Astrocyte of the hippocampus (primary cell): Measurements from ENCODE around the gene ANKMY1.

Experiments used
- DNase-seq: peaks from one replicate; pipeline ENCODE4 v3.0.0; 2011; ENCODE audit warnings: low read depth, low spot score

The ANKMY1 gene

DNA sequence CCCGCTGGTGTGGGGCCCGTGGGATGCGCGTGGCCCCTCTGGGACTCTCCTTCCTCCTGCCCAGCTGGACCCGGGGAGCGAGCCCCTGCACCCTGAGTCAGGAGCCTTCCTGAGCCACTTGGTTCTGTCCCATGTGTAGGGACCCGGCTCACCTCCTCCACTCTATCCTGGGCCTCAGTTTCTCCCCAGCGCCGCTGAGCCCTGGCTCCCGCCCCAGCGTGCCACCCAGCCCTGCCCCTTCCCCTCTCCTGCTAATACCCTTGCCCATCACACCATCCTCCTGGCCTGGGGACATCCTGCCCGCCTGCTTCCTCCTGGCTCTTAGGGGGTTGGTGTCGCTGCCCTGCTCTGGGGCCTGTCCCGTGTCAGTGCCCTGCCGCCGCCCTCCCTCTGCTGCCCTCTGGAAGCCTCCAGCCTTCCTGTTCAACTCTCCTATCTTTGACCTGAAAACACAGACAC, 97.5 kb downstream of the ANKMY1 start:
- DNase-seq, result no peak

DNA sequence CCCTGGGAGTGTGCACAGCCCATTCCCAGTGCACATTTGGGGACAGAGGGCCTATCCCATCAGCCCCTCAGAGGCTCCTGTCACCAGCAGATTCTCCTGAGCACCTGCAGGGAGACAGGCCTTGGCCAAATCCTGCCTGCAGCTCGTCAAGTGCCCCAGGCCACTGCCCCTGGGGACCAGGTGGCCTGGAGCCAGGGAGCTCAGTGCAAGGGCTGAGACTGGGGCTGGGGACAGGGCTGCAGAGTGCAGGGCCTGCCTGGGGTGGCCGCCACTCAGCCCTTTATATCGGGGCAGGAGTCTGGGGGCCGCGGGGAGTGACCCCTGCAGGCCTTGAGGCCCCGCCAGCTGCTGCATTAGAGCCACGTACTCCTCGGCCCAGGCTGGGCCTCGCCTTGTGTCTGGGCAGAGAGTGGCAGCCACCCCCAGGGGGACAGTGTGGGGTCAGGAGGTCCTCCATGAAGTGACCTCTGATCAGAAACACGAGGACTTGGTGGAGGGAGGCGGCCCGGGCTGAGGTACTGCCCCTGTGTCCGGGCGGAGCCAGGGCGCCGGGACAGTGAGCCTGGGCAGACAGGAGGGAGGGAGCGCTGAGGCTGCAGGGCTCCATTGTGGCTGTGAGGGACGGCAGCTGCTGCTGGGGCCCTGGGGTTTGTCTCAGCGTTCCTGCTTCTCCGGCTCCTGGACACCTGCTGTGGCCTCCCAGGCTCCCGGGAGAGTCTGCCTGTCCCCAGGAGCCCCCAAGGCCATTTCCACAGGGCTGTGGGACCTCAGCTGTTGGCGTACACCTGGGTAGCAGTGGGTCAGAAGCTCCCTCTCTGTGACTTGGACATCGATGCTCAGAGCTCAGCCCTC, 98.2 kb downstream of the ANKMY1 start:
- no peak for DNase-seq

DNA sequence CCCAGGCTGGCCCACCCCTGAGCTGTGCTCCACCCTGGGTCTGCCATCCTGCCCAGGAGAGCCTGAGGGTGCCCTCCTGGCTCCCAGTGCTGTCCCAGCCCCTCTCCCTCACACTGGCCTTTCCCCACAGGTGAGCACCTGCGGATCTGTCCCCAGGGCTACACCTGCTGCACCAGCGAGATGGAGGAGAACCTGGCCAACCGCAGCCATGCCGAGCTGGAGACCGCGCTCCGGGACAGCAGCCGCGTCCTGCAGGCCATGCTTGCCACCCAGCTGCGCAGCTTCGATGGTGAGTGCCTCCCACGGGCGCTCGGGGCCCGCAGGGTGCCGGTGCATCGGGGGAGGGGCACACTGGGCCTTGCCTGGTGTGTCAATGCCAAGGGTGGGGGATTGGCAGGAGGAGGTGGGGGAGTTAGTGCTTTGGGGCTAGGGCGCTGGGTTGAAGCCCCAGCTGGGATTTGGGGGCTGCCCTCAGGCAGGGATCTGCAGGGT, 98.8 kb downstream of the ANKMY1 start:
- no peak for DNase-seq

DNA sequence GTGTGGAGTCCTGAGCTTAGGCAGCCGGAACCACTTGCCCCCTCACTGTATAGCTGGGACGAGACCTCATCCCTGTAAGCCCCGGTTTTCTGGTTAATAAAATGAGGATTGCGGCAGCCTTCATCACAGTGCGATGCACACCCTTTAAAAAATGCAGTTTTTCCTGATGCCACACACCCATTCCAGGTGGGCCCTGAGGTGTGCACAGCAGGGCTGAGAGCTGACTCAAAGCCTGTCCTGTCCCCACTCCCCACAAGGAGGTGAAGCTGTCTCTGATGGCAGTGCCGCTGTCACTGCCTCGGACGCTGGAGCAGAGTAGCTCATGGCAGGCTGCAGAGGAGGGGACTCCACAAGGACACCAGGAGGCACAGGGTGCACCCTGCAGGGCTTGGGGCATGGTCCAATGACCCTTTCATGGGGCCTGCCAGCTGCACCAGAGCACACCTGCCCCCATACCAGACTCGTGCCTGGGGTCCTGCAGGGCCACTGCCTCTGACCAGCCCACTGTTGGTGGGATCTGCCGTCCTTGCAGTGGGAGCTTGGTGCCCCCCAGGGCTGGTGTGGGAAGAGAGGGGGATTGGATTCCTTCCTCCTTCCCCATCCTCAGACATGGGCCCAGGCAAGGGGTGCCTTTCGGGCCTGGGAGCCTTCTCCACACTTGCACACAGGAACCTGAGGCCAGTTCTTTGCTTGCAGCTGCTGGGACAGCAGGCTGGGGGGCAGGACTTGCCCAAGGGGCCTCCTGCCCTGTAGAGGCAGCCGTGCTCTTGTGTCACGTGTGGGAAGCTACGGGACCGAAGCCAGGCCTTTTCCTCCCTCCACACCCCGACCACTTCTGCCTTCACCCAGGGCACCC, 99.5 kb downstream of the ANKMY1 start:
- no peak for DNase-seq

DNA sequence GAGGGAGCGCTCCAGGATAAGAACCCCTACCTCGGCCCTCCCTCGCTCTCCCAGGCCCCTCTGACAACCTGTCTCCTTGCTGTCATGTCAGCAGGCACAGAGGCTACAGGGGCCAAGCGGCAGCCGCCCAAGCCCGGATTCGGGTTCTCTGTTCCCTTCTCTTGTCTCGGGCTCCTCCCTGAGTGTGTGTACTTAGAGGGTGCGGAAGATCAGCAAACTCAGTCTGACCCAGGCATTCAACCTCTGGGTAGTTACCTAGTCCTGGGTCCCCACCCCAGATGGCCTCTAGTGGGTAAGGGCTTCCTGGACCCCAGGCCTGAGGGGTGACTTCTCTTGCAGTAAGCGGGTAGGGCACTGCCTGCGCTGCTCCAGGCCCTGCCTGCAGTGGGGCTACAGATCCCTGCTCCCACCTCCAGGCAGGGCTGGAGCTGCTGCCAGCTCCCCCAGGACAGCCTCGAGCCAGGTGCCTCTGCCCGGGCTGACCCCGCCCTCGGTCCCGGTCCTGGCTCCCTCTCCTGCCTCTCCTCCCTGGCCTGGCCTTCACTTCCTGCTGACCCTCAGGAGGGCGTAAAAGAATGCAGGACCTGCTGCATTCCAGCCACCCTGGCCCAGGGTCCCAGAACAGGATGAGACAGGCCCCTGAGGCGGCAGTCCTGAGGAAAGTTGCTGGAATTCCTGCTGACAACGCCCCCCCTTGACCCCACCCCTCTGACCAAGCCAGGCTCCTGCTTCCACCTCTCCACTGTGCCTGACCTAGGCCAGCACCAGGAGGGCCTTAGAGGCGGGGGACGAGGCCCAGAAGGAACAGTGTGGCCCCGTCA, 100.4 kb downstream of the ANKMY1 start:
- no peak for DNase-seq

DNA sequence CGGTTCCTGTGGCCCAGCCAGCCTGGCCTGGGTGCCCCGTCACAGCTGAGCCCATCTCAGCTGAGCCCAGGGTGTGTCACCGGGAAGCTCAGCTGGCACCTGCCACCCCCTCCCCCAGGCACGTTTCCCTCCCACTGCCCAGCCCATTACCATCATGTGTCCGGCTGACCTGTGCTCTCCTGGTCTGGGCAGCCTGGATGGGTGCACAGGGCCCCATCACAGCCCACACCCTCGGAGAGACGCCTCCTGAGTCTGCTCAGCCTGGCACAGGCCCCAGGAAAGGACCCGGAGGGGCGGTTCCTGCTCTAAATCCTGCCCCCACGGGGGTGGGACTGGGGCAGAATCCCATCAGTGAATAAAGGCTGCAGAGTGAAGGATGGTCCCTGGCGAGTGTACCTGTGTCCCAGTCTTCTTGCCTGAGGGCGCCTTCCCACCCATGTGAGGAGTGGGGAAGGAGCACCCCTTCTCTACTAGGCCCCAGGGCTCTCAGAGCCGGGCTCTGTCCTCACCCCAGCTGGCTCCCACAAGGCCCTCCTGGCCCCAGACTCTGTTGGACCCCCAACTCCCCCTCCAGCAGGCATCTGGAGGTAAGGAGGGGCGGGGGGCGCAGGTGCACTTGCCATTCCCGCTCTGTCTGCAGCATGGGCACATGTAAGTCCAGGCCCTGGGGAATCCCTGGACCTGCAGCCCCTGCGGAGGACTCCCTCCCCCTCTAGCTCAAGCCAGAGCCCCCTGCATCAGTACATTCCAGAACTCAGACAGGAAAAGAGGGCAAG, 101.2 kb downstream of the ANKMY1 start:
- peak; percentile 33 for DNase-seq

DNA sequence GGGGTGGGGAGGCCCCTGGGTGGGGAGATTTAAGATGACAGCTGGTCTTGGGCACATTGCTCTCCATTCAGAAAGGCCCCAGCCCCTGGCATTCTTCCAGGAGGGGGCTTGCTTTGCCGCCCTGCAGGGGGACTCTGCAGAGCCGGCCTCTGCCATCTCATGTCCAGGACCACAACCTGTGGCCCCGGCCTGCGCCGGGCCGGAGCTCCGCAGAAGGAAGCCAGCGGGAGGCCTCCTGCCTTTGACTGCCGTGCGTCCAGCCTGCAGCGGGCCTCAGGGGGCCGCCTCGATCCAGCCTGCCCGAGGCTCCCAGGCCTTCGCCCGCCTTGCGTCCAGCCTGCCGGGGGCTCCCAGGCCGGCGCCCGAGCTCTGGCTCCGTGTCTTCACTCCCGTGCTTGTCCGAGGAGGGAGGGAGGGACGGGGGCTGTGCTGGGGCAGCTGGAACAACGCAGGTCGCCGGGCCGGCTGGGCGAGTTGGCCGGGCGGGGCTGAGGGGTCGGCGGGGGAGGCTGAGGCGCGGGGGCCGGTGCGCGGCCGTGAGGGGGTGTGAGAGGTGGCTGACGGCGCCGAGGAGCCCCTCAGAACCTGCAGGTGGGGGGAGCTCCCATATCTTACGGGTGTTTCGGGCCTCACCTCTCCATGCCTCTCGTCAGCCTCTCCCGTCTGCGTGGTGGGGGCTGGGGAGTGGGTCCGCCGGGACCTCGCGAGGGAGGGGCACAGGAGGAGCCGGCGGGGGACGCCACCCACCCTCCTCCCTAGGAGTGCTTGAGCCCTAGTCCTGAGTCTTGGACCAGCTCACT, 101.9 kb downstream of the ANKMY1 start:
- peak; percentile 46 for DNase-seq

DNA sequence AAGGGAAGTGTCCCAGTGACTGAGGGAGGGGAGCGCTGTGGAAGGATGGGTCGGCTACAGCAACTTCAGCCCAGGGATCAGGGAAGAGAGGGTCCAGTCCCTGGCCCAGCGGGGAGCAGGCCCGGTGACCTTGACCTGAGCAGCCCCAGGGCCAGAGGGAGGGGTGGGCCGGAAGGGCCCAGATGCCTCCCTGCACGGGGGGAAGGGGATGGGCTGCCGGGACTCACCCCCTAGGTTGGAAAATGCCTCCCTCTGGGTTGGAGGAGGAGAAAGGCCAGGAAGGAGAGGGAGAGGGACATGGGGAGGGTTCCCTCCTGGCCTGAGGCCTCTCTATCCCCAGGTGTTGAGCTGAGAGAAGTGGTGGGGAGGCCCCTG, 102.5 kb downstream of the ANKMY1 start:
- DNase-seq, result no peak

DNA sequence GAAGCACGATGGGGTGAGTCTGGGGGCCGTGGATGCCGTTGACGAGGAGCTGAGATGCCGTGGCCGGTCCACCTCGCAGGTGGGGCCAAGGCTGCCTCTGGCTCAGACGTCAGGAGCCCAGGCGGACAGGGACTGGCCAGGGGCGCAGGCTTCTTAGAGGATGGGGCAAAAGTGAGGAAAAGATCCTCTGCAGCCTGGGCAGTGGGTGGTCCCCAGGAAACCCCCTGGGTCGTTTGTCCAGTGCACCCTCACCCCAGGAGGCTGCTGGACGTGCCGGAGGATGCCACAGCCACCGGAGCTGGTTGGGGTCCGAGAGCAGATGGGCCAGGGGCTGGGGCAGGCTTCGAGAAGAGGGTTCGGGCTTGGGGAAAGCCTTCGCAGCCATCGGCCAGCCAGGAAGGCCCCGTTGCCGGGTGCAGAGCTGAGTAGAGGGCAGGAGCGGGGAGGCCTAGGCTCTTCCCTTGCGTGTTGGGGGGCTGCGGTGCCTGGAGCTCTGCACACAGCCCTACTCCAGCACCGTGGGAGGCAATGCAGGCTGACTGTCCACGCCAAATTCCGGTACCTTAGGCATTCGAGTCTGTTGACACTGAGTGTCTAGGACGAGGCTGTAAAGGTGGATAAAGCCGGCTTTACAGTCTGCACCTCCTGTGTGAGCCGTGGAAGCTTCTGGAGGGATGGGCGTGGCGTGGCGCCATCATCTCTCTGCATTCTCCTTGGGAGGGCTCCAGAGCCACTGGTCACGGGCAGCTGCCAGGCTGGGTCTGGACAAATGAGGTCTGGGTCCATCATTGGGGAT, 103.5 kb downstream of the ANKMY1 start:
- peak; percentile 30 for DNase-seq

DNA sequence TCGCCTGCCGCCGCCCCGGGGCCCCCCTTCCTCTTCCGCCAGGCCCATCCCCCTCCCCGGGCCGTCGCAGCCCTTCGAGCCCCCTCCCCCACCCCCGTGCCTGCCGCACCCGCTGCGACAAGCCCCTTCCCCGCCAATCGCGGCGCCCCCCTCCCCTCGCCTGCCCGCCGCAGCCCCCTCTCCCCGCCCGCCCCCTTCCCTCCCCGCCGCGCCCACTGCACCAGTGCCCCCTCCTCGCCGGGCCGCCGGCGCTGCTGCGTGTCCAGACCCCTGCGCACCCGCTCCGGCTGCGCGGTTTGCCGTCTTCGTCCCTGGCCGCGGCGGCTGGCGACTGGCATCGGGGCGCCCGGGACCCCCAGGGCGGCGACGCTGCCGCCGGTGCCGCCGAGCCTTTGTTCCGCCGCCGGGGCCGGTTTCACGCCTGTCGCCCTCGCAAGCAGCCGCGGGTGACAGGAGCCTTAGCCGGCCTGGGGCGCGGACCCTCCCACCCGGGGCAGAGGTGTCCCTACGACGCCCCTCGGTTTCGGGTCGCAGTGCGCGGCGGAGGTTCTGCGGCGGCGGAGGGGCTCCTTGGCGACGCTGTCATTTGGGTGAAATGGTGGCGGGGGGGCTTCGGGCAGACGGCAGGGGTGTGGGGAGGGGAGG, 104.2 kb downstream of the ANKMY1 start:
- DNase-seq, result peak; percentile 20

DNA sequence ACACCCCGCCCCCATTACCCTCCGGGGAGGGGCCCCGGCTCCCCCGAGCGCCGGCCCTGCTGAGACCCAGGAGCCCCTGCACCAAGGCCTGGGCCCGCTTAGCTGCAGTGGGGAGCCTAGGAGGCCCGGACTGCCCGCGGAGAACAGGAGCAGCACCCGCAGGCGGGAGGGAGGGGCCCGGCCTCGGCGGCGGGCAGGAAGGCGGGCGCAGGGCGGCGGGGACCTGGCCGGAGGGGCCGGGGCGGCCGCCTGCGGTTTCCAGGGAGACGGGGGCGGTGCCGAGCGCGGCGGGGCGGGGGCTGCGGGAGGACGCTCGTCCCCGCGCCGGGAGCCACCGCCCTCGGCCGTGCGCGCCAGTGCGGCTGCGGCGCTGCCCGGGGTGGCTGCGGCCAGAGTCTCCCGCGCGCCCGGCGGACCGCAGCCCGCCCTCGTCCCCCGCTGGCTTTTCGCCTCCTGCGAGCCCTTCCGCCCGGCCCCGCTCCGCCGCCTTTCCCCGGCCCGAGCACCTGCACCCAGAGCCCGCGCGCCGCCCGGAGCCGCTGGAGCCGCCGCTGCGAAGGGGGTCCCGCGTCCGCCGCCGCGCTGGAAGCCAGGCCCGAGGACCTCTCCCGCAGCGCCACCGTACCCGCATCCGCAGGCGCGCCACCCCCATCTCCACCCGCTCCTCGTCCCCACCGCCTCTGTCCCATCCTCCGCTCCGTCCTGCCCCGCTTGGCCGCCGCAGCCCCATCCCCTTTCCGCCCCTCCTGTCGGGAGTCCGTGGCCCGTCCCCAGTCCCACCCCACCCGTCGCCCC, 105.1 kb downstream of the ANKMY1 start:
- DNase-seq, result peak; percentile 78

DNA sequence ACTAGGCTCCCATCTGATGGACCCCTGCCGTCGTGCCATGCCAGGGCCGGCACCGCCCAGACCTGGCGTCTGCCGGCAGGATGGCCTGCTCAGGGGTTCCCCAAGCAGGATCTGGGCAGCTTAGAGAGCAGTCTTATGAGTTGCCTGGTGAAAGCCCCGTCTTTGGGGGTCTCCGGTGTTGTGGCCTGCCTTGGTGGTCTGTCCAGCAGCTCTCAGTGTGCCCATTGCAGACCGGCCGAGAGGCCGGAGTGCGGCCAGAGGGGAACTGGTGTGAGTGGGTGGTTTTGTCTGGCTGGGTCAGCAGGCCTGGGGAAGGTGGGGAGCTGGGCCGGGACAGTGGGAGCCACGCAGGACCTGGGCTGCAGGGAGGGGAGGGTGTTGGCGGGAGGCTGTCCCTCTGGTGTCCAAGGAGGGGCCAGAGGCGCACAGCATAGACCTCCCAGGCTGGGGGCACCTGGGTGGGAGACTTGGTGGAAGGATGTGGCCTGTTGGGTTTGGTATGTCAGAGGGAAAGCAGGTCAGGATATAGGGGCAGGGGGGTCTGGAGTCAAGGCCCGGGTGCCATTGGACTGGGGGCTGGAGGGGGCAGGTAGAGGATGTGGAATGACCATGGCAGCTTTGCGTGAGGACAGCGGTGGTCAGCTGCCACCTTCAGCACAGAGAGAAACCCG, 105.9 kb downstream of the ANKMY1 start:
- DNase-seq, result no peak

DNA sequence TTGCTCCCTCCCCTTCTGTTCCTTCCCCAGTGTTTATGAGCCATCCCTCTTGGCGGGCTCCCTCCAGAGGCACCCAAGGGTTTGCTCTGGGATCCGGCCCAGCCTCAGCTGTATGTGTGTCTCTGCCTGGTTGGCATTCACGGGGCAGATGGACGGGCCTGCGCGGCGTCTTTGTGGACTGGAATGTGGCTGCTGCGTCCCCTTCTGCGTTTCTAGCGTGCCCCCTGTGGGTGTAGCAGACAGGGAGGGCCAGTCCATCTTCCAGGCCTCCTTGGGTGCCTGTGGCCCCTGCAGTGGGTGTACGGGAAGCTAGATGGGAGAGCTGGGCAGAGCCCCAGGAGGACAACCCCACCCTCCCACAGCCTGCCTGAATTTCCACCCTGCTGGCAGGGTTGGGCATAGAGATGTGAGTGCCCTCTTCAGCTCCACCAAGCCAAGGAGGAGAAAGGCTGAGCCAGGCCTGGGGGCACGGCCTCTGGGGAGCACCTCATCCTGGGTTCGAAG, 106.6 kb downstream of the ANKMY1 start:
- peak; percentile 38 for DNase-seq

DNA sequence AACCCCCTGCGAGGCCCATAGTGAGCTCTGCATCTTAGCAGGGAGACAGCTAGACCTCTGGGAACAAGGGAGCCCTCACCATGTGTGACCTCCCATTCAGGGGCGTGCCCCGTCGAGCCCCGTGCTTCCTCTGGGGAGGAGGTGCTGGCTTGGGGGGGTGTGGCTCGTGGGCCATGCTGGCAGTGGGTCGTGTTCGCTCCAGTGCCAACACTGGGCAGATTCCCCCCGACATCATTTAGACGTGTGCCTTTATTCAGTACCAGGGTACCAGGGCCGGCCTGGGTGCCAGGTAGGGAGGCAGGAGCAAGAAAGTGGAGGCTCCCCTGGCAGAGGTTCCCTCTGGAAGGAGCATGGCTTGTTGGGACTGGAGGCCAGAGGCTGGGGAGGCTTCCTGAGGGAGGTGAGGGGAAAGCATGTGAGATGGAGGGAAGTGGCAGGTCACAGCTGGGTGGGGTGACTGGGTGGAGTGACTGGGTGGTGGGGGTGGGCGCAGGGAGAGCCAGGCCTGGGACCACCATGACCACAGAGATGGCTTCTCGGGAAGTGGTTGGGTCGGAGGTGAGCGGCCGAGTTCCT, 107.2 kb downstream of the ANKMY1 start:
- DNase-seq, result no peak

DNA sequence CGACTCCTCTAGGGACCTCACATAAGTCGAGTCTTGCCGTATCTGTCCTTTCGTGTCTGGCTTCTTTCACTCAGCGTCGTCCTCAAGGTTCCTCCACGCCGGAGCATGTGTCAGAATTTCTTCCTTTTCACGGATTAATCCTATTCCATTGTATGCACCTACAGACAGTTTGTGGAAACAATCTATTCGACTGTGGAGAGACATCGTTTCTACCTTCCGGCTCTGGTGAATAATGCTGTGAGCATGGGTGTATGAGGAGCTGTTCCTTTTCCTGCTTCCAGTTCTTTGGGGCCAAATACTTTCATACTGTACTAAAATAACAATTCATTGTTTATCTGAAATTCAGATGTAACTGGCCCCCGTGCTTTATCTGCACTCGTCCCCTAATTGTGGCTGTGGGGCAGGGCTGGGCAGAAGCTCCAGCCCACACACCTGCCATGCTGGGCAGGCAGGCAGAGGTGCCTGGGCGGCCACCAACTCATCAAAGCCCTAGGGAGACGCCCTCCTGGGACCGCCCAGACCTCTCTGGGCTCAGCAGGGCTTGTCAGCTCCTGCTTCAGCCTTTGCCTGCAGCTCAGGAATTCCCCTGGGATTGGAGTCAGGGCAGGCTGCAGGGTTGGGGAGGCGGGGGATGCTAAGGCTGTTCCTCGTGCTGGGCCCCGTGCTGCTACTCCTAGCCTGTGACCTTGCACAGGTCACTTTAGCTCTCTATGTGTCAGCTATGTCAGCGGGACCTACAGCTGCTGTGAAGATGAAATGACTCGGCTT, 107.8 kb downstream of the ANKMY1 start:
- DNase-seq, result peak; percentile 39
